Activated CD4-positive, alpha-beta T cell treated with anti-CD3 and anti-CD28 coated beads, Interleukin-2, amount 50 U/mL, for 16 hours (primary cell): ENCODE results near the gene LARGE2.
A peak's percentile ranks its signal among the peaks of the same experiment; 100 is the strongest.

Experiments used
- DNase-seq: peaks from one replicate; pipeline ENCODE4 v3.0.0-alpha.2; 2020

Gene LARGE2

DNA sequence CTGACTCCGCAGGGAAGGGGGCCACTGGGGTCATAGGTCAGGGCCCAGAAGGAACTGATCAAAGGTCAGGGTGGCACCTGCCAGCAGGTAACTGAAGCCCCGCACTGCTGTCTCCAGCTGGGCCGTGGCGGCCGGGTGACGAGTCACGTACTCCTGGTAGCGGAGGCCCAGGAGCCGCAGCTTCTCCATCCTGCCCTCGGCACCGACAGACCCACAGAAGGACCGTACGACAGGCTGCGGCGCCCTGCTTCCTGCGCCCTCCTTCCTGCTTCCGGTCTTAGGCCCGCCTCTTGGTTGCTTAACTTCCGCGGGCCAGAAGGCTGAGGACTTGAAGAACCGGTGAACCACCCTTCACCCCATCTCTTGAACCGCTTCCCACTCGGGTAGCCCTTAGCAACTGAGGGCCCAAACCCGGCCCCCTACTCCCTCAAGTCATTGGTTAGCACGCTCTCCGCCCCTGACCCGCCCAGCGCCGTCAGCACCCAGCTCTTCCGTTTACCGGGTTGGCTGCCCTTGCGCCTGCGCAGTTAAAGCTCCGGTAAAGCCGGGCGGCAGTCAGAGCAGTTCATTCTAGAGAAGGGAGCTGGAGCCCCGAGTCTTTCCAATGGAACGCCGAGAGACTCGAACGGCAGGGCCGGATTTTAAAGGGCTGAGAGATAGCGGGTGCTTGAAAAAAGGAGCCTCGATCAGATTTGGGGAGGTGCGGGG is 4.7 kb upstream of the LARGE2 start, which contains the start of gene PEX16:
PEX16 (minus strand) TSS at position 255 of the 708 bp plus-strand sequence; CDS start at position 189, 66 bp downstream.
- peak; percentile 98 for DNase-seq

DNA sequence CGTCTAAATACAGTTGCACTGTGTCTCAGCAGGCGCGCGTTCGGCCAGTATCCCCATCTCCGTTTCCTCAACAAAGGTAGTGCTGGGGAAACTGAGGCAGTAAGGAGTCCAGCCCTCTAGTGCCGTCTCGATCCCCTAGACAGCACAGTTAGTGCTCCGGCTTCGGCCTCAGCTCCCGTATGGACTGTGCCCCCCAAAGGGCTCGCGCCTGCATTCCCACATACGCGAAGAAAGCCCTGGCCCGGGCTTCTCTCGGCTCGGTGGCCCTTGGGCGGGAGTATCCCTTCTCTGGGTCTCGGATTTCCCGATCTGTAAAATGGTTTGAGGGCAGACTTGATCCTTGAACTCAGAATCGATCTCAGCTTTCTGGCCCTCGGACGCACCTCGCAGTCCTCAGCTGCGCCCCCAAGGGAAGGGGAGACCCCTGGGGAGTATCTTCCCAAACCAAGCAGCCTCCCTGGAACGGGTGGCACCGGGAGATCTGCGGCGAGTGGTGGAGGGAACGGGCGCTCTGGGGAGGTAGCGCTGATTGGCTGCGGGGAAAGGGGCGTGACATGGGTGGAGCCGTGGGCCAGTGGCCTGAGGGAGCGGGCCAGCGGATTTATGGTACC is 4.0 kb upstream of the LARGE2 start:
- peak; percentile 73 for DNase-seq

DNA sequence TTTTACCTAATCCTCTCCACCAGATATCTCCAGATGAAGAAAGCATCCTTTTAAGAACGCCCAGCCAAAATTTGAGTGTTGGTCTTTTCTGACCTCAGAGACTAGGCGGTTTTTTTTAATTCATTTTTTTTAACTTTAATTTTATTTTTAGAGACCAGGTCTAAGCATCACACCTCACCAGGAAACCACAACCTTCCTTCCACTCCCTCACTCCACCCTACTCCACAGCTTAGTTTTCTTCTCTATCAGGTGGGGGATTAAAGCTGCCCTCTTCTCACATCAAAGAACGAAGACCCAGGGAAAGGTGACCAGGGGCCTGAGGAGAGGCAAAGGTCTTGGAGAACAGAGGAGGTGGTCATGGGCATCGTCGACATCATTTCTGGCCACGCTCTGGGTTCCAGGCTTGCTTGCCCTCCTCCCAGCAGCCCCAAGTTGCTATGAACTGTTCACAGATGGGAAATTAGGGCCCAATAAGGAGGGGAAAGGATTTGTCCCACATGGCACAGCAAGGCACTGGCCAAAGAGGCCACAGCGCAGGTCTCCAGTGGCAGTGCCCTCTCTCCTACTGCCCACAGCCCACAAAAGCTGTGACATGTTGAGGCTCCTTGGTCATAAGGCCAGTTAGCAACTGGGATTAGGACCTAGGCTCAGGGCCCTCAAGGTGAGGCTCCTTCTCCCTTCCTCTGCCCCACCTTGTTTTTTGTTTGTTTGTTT is 3.3 kb upstream of the LARGE2 start:
- no peak for DNase-seq

DNA sequence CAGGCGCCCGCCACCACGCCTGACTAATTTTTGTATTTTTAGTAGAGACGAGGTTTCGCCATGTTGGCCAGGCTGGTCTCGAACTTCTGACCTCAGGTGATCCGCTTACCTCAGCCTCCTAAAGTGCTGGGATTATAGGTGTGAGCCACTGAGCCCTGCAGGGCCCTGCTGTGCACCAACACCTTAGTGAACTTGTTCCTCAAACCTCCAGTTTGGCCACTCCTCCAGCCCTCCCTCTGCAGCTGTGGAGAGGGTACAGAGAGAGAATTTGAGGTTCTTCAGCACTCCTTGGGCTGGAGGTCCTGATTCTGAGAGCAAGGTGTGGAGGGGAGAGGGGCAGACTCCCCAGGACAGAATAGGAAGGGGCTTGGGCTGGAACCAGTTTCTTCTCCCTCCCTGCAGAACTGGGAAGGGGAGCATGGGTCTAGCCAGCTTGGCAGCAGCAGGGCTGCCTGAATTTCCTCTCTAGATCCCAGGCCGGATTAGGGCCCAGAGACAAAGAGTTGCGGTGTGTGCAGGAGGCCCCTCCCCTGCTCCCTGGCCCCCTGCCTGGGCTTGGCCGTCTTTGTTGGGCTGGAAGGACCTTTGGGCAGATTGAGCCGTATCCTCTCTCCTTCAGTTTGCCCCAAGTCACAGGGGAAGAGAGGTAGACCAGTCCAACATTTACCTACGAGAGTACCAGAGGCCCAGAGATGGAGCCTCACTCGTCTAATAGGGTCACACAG is 2.5 kb upstream of the LARGE2 start:
- DNase-seq: no peak

DNA sequence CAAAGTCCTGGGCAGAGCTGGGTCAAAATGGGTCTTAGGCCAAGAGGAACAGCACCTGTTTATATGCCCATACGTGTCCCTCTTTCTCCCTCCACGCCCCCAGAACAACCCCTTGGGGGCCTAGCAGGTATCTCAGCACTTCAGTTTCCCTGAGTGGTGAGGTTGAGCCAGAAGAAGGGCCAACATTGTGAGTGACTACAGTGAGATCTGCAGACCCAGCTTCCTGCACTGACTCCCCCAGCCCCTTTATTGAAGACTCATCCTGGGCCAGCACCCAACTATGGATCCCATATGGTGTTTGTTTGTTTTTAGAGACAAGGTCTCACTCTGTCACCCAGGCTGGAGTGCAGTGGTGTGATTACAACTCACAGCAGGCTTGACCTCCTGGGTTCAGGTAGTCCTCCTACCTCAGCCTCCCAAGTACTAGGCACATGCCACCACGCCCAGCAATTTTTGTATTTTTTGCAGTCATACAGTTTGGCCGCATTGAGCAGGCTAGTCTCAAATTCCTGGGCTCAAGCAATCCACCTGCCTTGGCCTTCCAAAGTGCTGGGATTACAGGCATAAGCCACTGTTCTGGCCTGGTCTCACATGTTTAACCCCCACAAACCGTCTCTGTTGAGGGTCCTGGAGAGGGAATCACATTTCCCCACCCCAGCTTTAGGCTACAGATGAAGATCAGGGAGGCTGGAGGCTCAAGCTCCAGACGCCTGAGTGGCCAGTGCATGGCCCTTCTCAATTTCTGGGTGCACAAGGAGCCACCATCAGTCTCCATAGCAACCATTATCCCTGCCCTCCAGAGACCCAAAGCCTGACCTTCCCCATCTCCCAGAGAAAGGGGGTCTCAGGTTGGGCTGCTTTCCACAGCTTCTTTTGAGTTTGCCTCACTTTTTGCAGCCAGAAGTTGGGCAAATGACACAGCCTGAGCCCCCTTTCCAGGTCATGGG is 1.7 kb upstream of the LARGE2 start:
- DNase-seq: no peak

DNA sequence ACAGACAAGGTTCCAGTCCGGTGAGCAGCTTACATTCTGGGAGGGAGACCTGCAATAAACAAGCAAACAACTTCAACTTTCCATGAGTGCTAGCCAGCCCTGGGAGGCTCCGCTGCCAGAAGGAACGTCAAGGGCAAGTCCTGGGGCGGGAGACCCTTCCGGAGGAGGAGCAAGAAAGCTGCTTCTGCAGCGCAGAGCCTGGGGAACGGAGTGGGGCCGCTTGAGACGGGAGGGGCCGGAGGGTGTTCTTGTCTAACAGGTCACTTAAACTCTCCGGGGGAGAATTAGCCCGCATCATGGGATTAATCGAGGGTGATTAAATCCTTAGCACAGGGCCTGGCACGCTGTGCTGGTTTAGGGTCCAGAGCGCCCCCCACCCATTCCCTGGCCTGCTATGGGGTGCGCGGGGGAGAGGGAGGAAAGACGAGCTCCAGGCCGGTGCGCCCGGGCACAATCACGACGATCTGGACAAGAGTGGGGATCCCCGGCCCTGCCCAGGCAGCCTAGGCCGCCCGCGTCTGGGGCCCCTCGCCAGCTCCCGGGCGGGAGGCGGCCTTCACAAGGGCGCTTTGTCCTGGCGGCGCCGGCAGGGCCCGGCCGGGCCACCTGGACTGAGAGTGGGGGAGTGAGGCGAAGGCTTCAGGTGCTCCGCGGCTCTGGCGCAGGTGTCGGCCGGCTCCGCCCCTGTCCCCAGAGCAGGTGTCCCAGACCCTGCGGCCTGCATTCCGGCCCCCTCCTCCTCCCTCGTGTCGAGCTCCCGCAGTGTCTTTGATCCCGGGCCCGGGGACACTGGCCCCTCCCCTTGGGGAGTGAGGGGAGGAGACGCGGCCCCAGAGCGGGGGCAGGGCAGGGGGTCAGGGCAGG is 663 bp upstream of the LARGE2 start:
- no peak for DNase-seq

DNA sequence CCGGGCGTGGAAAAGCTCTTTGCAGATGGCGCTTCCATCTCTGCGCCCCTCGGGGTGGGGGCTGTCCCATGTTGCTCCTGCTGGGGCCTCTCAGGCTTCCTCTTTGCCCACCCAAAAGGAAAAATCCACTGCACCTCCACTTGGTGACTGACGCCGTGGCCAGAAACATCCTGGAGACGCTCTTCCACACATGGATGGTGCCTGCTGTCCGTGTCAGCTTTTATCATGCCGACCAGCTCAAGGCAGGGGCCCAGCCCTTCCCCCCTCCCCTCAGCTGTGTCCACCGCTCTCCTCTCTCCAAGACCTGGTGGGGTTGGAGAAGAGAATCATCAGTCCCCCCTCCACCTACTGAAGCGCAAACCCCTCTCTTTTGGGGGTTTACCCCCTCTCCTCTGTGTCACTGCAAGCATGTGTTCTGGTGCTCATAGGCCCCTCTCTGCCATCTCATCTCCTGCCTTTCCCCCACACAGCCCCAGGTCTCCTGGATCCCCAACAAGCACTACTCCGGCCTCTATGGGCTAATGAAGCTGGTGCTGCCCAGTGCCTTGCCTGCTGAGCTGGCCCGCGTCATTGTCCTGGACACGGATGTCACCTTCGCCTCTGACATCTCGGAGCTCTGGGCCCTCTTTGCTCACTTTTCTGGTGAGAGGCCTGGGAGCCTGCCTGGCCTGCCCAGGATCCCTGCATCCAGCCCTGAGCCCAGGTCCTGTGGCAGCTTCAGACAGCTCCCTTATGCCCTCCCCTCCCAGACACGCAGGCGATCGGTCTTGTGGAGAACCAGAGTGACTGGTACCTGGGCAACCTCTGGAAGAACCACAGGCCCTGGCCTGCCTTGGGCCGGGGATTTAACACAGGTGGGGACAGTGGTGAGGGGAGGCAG is 1.8 kb downstream of the LARGE2 start:
- DNase-seq: no peak

DNA sequence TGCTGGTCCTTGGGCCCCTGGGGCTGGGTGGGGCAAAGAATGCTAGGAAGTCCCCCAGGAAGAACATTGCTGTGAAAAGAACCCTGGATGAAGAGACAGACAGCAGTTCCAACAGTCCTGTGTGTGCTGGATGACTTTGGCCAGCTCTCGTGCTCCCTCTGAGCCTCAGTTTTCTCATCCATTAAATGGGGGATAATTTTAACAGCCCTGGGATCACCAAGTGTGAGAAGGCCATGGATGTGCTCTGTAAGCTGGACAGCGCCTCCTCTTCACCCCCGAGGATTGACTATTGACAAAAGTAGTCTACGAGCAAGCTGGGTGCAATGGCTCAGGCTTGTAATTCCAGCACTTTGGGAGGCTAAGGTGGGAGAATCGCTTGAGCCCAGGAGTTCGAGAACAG is 2.5 kb downstream of the LARGE2 start:
- no peak for DNase-seq

DNA sequence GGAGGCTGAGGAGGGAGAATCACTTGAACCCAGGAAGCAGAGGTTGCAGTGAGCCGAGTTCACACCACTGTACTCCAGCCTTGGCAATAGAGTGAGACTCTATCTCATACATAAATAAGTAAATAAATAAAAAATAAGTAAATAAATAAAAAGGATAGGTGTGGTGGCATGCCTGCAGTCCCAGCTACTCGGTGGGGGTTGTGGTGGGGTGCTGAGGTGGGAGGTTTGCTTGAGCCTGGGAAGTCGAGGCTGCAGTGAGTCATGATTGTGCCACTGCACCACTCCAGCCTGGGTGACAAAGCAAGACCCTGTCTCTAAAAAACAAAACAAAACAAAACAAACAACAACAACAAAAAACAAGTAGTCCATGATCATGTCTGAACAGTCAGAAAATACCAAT is 3.1 kb downstream of the LARGE2 start:
- no peak for DNase-seq

DNA sequence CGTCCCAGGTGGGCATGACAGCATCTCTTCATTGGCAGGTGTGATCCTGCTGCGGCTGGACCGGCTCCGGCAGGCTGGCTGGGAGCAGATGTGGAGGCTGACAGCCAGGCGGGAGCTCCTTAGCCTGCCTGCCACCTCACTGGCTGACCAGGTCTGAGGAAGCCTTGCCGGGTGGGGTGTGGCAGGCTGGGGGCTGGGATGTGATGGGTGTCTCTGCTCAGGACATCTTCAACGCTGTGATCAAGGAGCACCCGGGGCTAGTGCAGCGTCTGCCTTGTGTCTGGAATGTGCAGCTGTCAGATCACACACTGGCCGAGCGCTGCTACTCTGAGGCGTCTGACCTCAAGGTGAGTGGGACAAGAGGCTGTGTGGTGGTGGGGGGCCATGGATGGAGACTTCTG is 3.5 kb downstream of the LARGE2 start:
- DNase-seq: no peak

DNA sequence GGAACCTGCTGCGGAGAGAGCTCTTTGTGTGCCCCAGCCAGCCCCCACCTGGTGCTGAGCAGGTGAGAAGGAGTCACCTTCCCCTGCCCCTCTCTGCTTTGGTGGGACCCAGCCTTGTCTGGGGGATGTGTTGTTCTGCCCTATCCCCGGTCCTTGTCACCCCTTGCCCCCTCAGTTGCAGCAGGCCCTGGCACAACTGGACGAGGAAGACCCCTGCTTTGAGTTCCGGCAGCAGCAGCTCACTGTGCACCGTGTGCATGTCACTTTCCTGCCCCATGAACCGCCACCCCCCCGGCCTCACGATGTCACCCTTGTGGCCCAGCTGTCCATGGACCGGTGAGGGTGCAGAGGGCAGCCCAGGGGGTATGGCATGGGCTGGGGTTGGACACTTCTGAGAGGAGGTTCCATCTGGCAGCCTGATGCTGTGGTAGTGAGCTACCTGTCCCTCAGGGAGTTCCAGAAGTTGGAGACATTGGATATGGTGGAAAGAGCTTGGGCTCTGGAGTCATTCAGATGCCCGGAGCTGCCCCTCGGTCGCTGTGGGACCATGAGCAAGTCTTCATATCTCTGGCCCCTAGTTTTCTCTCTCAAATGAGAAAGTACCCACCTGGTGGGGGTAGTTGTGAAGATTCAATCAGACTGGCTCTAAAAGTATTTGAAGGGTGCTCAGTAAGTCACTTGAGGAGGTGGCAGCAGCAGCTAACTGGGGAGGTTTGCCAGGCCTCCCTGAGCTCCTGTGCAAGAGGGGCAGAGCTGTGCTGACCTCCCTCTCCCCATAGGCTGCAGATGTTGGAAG is 4.3 kb downstream of the LARGE2 start:
- DNase-seq: no peak

DNA sequence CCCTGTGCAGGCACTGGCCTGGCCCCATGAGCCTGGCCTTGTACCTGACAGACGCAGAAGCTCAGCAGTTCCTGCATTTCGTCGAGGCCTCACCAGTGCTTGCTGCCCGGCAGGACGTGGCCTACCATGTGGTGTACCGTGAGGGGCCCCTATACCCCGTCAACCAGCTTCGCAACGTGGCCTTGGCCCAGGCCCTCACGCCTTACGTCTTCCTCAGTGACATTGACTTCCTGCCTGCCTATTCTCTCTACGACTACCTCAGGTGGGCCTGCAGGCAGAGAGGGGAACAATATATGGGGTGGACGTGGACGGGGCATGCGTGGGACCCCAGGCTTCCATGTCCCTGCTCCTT is 4.9 kb downstream of the LARGE2 start:
- DNase-seq: no peak

DNA sequence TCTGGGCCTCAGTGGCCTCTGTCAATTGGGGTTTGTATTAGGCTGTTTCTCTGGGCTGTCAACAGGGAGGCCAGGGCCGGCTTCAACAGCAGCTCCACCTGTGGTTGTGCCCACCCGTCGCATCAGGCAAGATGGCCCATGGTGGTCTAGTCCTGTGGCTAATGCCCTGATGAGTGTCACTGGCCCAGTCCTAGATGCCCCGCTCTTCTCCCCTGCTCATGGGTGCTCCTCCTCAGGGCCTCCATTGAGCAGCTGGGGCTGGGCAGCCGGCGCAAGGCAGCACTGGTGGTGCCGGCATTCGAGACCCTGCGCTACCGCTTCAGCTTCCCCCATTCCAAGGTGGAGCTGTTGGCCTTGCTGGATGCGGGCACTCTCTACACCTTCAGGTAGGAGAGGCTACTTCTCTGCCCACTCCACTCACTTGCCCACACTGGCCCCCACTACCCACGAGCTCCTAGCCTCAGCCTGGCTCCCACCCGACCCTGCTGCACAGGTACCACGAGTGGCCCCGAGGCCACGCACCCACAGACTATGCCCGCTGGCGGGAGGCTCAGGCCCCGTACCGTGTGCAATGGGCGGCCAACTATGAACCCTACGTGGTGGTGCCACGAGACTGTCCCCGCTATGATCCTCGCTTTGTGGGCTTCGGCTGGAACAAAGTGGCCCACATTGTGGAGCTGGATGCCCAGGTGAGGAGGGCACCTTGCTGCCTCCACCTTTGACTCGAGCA is 5.4 kb downstream of the LARGE2 start:
- DNase-seq: no peak

DNA sequence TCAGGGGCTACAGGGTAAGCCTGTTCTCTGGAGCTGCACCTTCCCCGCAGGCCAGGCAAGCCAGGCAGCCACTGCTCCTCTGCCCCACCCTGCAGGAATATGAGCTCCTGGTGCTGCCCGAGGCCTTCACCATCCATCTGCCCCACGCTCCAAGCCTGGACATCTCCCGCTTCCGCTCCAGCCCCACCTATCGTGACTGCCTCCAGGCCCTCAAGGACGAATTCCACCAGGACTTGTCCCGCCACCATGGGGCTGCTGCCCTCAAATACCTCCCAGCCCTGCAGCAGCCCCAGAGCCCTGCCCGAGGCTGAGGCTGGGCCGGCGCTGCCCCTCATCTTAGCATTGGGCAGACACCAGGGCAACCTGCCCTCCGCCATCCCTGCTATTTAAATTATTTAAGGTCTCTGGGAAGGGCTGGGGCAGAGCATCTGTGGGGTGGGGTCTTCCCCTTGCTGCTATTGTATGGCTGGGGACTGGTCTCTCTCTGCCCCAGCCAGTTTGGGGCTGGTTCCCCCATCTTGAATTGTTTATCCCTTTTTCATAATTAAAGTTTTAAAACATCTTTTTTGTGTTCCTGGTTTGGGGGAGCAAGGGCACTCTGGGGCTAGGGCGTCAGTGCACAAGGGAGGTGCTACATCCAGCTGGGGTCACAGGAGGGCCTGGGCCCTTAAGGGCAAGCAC is 6.2 kb downstream of the LARGE2 start:
- no peak for DNase-seq

DNA sequence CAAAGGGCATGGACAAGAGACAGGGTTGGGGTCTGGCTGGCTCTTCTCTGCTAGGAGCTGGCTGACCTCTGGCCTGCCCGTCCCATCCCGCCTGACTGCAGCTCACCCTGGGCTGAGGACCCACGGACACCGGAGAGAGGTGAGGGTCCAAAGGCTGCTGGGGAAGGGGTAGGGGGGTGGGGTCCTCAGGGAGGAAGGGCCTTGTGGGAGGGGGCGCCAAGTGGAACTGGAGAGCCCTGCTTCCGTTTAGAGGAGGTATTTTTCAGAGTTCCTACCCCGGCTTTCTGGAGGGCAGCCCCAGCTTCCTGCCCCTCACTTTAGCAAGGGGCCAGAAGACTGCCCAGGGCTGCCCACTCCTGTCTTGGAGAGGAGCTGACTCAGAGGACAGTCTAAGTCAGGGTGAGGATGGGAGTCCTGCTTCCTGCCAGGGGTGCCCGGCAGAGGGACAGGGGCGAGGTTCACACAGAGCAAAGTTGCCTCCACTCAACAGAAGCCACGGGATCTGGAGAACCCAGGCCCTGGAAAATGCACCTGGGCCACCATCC is 7.1 kb downstream of the LARGE2 start:
- no peak for DNase-seq

DNA sequence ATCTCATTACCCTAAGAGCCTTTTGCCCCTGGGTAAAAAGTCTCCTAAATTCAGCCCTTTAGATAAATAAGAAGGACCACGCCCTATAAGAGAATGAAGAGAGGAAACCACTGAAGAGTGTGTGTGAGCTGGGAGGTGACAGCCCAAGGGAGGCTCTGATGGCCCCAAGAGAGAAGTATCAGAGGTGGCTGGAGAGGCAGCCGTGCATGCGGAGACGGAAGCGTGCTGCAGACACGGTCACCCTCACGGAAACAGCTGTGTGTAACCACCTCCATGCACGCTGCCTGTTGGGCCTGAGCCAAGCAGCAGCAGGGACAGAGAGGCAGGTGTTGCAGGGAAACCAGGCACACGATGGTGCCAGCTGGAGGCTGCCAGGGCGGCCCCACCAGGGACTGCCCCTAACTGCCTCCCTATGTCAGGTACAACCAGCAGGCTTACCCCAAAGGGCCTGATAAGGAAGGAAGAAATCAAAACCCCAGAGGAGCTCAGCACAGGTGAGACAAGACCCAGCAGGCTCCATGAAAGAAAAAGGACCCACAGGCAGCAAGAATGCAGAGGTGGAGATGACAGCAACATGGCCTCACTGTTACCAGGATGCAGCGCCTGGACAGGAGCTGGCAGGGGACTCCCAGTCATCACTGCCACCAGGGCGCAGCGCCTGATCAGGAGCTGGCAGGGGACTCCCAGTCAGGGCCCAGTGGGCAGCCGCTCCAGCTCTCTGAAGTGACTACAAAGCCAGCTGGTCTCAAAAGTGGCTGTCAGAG is 7.8 kb downstream of the LARGE2 start:
- DNase-seq: peak; percentile 26

DNA sequence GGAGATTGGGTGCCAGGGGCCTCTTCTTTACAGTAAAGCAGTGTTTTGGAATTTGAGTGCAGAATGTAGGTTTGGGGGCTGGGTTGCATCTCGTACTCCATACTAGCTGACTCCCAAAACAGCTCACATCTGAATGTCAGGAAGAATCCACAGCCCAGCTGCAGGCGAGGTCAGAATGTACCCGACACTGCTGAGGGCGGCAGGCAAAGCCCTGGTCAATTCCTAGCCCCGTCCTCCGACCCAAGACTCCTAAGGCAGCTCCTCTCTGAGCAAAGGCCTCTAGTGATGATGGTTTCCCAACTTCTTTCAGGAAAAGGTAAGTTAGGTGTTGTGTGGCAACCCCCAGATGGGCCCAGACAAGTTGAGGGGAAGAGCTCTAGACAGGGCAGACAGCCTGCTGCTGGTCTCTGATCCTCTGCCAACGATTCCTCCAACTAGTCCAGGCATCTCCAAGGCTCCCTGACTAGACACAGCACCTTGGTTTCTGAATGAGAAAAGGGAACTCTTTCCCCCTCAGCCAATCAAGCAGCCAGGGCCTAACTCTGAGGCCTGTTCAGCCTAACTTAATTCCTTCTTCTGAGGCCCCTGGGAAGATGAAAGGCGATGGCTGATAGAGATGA is 8.6 kb downstream of the LARGE2 start:
- DNase-seq: no peak
